ENCODE results near the gene CCL22. TPM values are rescaled to one million over a fixed set of nuclear protein-coding genes. Genes with fewer than 3 reads are reported as not detected.

Gene CCL22
- total and polyA plus RNA-seq, 2 of the 4 experiments (the other 2 are of a cell fraction) = not detected

- in situ Hi-C loops (cut with MboI; ENCODE audit: low sequenced_read_pairs) = no loop called here
- H3K36me3 ChIP-seq (ENCODE audit: control insufficient read depth, insufficient read depth, low read length) = no peaks in the 10 kb centered on the region
- no peak overlapping the region for H3K4ac ChIP-seq (ENCODE audit: low read depth, low read length)
Observed at GRCh38 chr16:57345021-57345420, 13.6 kb upstream of the CCL22 start.

More at GRCh38 chr16:57345021-57345420, 13.6 kb upstream of the CCL22 start:
- ChIA-PET POLR2A (ENCODE audit: unreplicated experiment) (no interaction called here), CTCF (no interaction called here)
- Histone ChIP-seq H3K27me3 (ENCODE audit: control insufficient read depth, insufficient read depth, low read length) (peaks cover 52% of the 10 kb centered on the region), H2BK5ac (ENCODE audit: low read depth, low read length, poor library complexity, severe bottlenecking) (no peak overlapping the region), H3K23ac (ENCODE audit: low read depth, low read length) (no peak overlapping the region), H2AK5ac (ENCODE audit: low read depth, low read length) (no peak overlapping the region), H2AFZ (replicated peaks; ENCODE audit: low read length, poor library complexity) (no peak overlapping the region), H4K5ac (ENCODE audit: low read depth, low read length) (no peak overlapping the region), H3K56ac (ENCODE audit: extremely low read depth, insufficient read depth, low read length) (no peak overlapping the region), H4K8ac (ENCODE audit: low read depth in 2 of 2, low read length in 2 of 2) (no peak overlapping the region), H3K14ac (replicated peaks; ENCODE audit: low read depth, low read length) (no peak overlapping the region), H2BK20ac (ENCODE audit: low read depth, low read length) (no peak overlapping the region), H3K79me1 (ENCODE audit: low read depth in 1 of 2, low read length in 2 of 2) (no peaks in the 10 kb centered on the region), H3K27ac (ENCODE audit: insufficient read depth, low read length) (no peak overlapping the region), H3K4me2 (ENCODE audit: low read depth, low read length) (no peak overlapping the region), H2BK120ac (ENCODE audit: low read depth, low read length) (no peak overlapping the region), H3K4me3 (ENCODE audit: insufficient read depth, low read depth, low read length) (no peak overlapping the region), H3K9me3 (ENCODE audit: control insufficient read depth, insufficient read depth, low read length) (peaks cover 4% of the 10 kb centered on the region; the same call in 1 of the 2 replicates), H4K20me1 (ENCODE audit: insufficient read depth, low read length) (peaks cover 16% of the 10 kb centered on the region; the same call in 1 of the 2 replicates), H2AK9ac (replicated peaks; ENCODE audit: low read depth, low read length, poor library complexity) (no peak overlapping the region), H3K9ac (ENCODE audit: low read depth, low read length) (no peak overlapping the region), H3K18ac (ENCODE audit: low read depth, low read length) (no peak overlapping the region), H2BK15ac (ENCODE audit: low read depth, low read length) (no peak overlapping the region), H4K91ac (ENCODE audit: insufficient read depth, low read depth, low read length) (no peak overlapping the region), H3K4me1 (ENCODE audit: control insufficient read depth, insufficient read depth, low read length) (peaks cover 6% of the 10 kb centered on the region), H3K9me1 (ENCODE audit: insufficient read depth, low read length) (peaks cover 9% of the 10 kb centered on the region)
- DNase-seq (no peak), ATAC-seq (ENCODE audit: low read depth) (no peak)
- TF ChIP-seq MAZ (IDR thresholded peaks at IDR 0.05; ENCODE audit: borderline replicate concordance, low read depth, low read length) (no peak), RFX5 (IDR thresholded peaks at IDR 0.05; ENCODE audit: low read depth, low read length) (no peak), CTCF (conservative IDR thresholded peaks at IDR 0.05; ENCODE audit: low read depth, low read length) (no peak), CHD1 (IDR thresholded peaks at IDR 0.05; ENCODE audit: low read depth, low read length) (no peak), POLR2A (IDR thresholded peaks at IDR 0.05; ENCODE audit: low read depth, low read length) (no peak), SMC3 (IDR thresholded peaks at IDR 0.05; ENCODE audit: low read depth, low read length) (no peak), FOS (IDR thresholded peaks at IDR 0.05; ENCODE audit: low read depth, low read length) (no peak), CEBPB (IDR thresholded peaks at IDR 0.05; ENCODE audit: low read depth, low read length) (no peak)
- dilution Hi-C loops (cut with HindIII; ENCODE audit: low sequenced_read_pairs, unreplicated experiment) = no loop called here
- 70% methylated on average over 1 of the region's 2 CpGs; no CpG with 5 or more reads in 1 of the 2 experiments for WGBS, 2 experiments (ENCODE audit: extremely low coverage in 2 of 2, insufficient read length in 1 of 2)
- BruUV-seq (replicated peaks) = no TSS peak
- intact Hi-C loops (cut with micrococcal nuclease) = no loop called here

Data from IMR-90 (cell line).